Ishikawa (cell line): ENCODE results near the gene PRR36.

Experiments
- EP300 ChIP-seq: IDR thresholded peaks from 2 replicates; pipeline ENCODE4 v1.6.1; 2012; ENCODE audit warnings: borderline replicate concordance
- FOXM1 ChIP-seq: IDR thresholded peaks from 2 replicates; pipeline ENCODE4 v1.6.1; 2012; ENCODE audit warnings: low read depth, borderline replicate concordance
- NFIC ChIP-seq: IDR thresholded peaks from 2 replicates; pipeline ENCODE4 v1.6.1; 2012
- REST ChIP-seq: IDR thresholded peaks from 2 replicates; pipeline ENCODE4 v1.6.1; 2012; ENCODE audit warnings: low read depth, mild to moderate bottlenecking
- TAF1 ChIP-seq: IDR thresholded peaks from 2 replicates; pipeline ENCODE4 v1.6.1; 2012; ENCODE audit warnings: low read depth, mild to moderate bottlenecking

GRCh38 chr19:7903244-7904073 is 29.3 kb upstream of the PRR36 start, which contains the start of gene MAP2K7:
- peak; percentile 82 for TF ChIP-seq TAF1
- no peak for TF ChIP-seq REST
- TF ChIP-seq EP300: no peak
- no peak for TF ChIP-seq FOXM1
- peak; percentile 35; the same call in 1 of the 2 replicates for TF ChIP-seq NFIC
